ENCODE measurements around the gene ICOS.
"Not testable (repeated sequence)": the region's sequence is repeated elsewhere in the genome, so short reads cannot be mapped to it uniquely, and the experiment has no call there.

The ICOS gene

GRCh38 chr2:203918264-203918663 is 18.3 kb upstream of the ICOS start:
- no peak for DNase-seq (ENCODE audit: low read depth in 2 of 2)

GRCh38 chr2:203918839-203919238 is 17.7 kb upstream of the ICOS start:
- no peak for DNase-seq (ENCODE audit: low read depth in 2 of 2)

GRCh38 chr2:203925512-203926158 is 10.9 kb upstream of the ICOS start:
- DNase-seq (ENCODE audit: low read depth in 2 of 2), result no peak

- DNase-seq (ENCODE audit: low read depth in 2 of 2), result no peak
These were observed 7.7 kb upstream of the ICOS start for GRCh38 chr2:203928849-203929248.

GRCh38 chr2:203931262-203931661 is 5.3 kb upstream of the ICOS start:
- DNase-seq (ENCODE audit: low read depth in 2 of 2), result not testable (repeated sequence)

- no peak for DNase-seq (ENCODE audit: low read depth in 2 of 2)
These were observed 2.5 kb upstream of the ICOS start for GRCh38 chr2:203934041-203934492.

GRCh38 chr2:203934711-203935438 is 1.7 kb upstream of the ICOS start:
- DNase-seq (ENCODE audit: low read depth in 2 of 2), result no peak

GRCh38 chr2:203935568-203935967 is 995 bp upstream of the ICOS start:
- no peak for DNase-seq (ENCODE audit: low read depth in 2 of 2)

- no peak for DNase-seq (ENCODE audit: low read depth in 2 of 2)
These were observed 386 bp downstream of the ICOS start for GRCh38 chr2:203936949-203937348.

- no peak for DNase-seq (ENCODE audit: low read depth in 2 of 2)
These were observed 1.2 kb downstream of the ICOS start for GRCh38 chr2:203937788-203938187.

GRCh38 chr2:203940039-203940438 is 3.5 kb downstream of the ICOS start:
- no peak for DNase-seq (ENCODE audit: low read depth in 2 of 2)

GRCh38 chr2:203943493-203944382 is 7.2 kb downstream of the ICOS start:
- not testable (repeated sequence) for DNase-seq (ENCODE audit: low read depth in 2 of 2)

GRCh38 chr2:203948733-203949132 is 12.2 kb downstream of the ICOS start:
- no peak for DNase-seq (ENCODE audit: low read depth in 2 of 2)

- no peak for DNase-seq (ENCODE audit: low read depth in 2 of 2)
These were observed 12.7 kb downstream of the ICOS start for GRCh38 chr2:203949228-203949627.

GRCh38 chr2:203951366-203951902 is 14.9 kb downstream of the ICOS start:
- DNase-seq (ENCODE audit: low read depth in 2 of 2), result no peak

GRCh38 chr2:203959265-203959664 is 22.7 kb downstream of the ICOS start:
- no peak for DNase-seq (ENCODE audit: low read depth in 2 of 2)

GRCh38 chr2:203959672-203960071 is 23.1 kb downstream of the ICOS start:
- no peak for DNase-seq (ENCODE audit: low read depth in 2 of 2)

GRCh38 chr2:203960811-203961210 is 24.2 kb downstream of the ICOS start:
- DNase-seq (ENCODE audit: low read depth in 2 of 2), result no peak

- not testable (repeated sequence) for DNase-seq (ENCODE audit: low read depth in 2 of 2)
These were observed 28.6 kb downstream of the ICOS start for GRCh38 chr2:203965190-203965589.

GRCh38 chr2:203971251-203971650 is 34.7 kb downstream of the ICOS start:
- no peak for DNase-seq (ENCODE audit: low read depth in 2 of 2)

- DNase-seq (ENCODE audit: low read depth in 2 of 2), result no peak
These were observed 35.5 kb downstream of the ICOS start for GRCh38 chr2:203972066-203972465.

GRCh38 chr2:203973000-203973399 is 36.4 kb downstream of the ICOS start:
- no peak for DNase-seq (ENCODE audit: low read depth in 2 of 2)
